ENCODE results near the gene HBM.
"Not testable (repeated sequence)": the region's sequence is repeated elsewhere in the genome, so short reads cannot be mapped to it uniquely, and the experiment has no call there.

HBM gene

GRCh38 chr16:146646-147045 lies 19.1 kb upstream of the HBM start:
- no peak for DNase-seq (ENCODE audit: low read depth)

- DNase-seq (ENCODE audit: low read depth): no peak
Measured at GRCh38 chr16:149024-149660, 16.6 kb upstream of the HBM start.

DNA sequence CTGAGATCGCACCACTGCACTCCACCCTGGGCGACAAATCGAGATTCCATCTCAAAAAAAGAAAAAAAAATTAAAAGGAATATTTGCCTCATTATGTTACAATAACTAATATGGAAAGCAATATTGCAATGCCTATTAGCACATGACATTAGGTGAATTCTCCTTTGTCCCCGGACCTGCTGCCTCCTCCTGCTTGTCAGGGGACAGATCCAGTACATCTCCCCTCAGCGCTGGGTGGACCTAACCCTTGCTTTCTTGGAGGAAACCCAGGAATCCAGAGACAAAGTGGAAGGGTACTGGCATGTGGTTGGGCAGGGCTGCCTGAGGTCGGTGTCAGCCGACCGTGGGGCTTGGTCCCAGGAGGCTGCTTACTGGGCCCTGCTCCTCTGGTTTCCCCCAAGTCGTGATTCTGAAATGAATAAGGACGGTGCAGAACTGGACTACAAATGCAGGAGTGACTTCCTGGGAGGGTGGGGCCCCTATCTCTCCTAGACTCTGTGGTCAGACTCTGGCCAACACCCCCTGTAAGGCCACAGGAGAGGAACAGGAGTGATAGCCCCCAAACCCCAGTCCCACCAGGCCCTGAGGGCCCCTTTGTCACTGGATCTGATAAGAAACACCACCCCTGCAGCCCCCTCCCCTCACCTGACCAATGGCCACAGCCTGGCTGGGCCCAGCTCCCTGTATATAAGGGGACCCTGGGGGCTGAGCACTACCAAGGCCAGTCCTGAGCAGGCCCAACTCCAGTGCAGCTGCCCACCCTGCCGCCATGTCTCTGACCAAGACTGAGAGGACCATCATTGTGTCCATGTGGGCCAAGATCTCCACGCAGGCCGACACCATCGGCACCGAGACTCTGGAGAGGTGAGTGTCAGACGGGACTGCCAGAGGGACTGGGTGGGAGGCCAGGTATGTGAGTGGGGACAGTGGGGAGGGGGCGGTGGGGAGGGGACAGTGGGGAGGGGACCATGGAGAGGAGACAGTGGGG lies 13.3 kb upstream of the HBM start, which contains the start of gene HBZ:
TSS of gene HBZ (plus strand) at position 504 of the 988 bp plus-strand sequence. CDS start at position 770, 266 bp downstream.
- no peak for DNase-seq (ENCODE audit: low read depth)

DNA sequence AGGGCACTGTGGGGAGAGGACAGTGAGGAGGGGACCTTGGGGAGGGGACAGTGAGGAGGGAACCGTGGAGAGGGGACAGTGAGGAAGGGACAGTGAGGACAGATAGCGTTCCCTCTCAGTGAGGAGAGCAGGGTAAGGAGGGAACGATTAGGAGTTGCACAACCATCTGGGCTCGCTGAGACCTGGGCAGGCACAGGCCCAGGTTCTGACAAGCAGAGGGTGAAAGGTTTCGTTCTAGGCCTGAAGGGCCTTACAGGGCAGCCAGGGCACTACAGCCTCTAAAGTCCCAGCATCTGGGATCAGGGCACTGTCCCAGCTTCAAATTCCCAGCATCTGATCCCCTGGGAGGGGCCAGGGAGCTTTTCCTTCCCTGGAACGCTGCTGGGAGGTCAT lies 12.7 kb upstream of the HBM start:
- not testable (repeated sequence) for DNase-seq (ENCODE audit: low read depth)

DNA sequence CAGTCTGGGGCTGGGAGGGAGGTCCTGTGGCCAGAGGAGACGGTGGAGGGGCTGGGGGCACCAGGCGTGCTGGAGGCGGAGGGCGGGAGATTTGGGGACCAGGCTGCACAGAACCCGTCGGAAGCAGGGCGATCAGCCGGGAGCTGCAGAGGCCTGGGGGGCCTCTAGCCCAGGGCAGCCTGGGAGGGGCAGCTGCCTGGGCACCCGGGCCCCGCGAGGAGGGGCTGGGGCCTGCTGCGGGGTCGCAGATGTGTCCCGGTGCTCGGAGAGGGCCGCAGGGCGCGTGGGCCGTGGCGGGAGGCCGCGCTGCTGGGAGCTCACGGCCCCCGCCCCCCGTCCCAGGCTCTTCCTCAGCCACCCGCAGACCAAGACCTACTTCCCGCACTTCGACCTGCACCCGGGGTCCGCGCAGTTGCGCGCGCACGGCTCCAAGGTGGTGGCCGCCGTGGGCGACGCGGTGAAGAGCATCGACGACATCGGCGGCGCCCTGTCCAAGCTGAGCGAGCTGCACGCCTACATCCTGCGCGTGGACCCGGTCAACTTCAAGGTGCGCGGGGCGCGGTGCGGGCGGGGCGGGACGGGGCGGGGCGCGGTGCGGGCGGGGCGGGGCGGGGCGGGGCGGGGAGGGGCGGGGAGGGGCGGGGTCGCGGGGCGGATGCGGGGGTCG lies 12.1 kb upstream of the HBM start:
- not testable (repeated sequence) for DNase-seq (ENCODE audit: low read depth)

GRCh38 chr16:154217-155030 lies 11.4 kb upstream of the HBM start:
- DNase-seq (ENCODE audit: low read depth): no peak

DNA sequence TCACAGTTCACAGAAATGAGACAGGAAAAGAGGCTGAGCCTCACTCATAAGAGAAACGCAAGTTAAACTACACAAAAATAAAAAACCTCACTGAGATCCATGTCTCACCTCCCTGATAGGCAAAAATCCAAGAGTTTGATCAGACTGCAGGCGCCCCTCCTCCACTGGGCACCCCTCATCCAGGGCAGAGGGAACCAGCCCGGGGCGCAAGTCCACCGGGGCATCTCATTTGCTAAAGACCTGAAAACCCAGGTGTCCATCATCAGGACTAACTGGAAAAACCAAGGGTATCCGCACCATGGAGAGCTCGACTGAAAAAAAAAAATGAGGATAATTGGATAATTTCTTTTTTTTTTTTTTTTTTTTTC lies 10.8 kb upstream of the HBM start:
- no peak for DNase-seq (ENCODE audit: low read depth)

DNA sequence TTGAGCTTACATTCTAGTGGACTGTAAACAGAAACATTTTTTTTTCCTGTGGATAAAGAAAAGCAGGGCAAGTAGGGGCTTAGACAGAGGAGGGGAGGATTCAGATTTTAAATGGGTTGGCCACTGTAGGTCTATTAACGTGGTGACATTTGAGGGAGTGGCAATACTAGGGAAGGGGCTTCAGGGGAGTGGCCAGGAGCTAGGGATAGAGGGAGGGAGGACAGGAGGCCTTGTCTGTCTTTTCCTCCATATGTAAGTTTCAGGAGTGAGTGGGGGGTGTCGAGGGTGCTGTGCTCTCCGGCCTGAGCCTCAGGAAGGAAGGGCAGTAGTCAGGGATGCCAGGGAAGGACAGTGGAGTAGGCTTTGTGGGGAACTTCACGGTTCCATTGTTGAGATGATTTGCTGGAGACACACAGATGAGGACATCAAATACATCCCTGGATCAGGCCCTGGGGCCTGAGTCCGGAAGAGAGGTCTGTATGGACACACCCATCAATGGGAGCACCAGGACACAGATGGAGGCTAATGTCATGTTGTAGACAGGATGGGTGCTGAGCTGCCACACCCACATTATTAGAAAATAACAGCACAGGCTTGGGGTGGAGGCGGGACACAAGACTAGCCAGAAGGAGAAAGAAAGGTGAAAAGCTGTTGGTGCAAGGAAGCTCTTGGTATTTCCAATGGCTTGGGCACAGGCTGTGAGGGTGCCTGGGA lies 6.5 kb upstream of the HBM start:
- DNase-seq (ENCODE audit: low read depth): no peak

- DNase-seq (ENCODE audit: low read depth): not testable (repeated sequence)
Measured at GRCh38 chr16:160242-160641, 5.5 kb upstream of the HBM start.

DNA sequence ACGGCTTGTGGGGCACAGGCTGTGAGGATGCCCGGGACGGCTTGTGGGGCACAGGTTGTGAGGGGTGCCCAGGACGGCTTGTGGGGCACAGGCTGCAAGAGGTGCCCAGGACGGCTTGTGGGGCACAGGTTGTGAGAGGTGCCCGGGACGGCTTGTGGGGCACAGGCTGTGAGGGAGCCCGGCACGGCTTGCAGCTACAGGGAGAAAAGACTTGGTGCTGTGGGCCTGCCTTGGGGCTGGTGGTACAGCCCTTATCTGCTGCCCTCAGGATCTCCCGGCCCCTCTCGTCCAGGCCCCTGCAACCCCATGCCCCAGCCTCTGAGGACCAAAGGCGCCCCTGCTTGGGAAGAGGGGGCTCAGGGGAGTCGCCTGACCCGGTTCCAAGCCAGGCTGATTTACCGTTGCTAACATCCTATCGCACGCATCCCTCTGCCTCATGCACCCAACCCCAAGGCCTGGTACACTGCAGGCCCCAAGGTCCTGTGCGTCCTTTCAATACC lies 5.0 kb upstream of the HBM start:
- DNase-seq (ENCODE audit: low read depth): no peak

GRCh38 chr16:162271-162991 lies 3.3 kb upstream of the HBM start:
- DNase-seq (ENCODE audit: low read depth): no peak

DNA sequence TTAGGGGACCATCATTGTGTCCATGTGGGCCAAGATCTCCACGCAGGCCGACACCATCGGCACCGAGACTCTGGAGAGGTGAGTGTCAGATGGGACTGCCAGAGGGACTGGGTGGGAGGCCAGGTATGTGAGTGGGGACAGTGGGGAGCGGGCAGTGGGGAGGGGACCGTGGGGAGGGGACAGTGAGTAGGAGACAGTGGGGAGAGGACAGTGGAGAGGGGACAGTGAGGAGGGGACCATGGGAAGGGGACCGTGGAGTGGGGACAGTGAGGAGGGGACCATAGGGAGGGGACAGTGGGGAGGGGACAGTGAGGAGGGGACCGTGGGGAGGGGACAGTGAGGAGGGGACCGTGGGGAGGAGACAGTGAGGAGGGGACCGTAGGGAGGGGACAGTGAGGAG lies 2.6 kb upstream of the HBM start:
- not testable (repeated sequence) for DNase-seq (ENCODE audit: low read depth)

- DNase-seq (ENCODE audit: low read depth): not testable (repeated sequence)
Measured at GRCh38 chr16:163696-164095, 2.1 kb upstream of the HBM start.

DNA sequence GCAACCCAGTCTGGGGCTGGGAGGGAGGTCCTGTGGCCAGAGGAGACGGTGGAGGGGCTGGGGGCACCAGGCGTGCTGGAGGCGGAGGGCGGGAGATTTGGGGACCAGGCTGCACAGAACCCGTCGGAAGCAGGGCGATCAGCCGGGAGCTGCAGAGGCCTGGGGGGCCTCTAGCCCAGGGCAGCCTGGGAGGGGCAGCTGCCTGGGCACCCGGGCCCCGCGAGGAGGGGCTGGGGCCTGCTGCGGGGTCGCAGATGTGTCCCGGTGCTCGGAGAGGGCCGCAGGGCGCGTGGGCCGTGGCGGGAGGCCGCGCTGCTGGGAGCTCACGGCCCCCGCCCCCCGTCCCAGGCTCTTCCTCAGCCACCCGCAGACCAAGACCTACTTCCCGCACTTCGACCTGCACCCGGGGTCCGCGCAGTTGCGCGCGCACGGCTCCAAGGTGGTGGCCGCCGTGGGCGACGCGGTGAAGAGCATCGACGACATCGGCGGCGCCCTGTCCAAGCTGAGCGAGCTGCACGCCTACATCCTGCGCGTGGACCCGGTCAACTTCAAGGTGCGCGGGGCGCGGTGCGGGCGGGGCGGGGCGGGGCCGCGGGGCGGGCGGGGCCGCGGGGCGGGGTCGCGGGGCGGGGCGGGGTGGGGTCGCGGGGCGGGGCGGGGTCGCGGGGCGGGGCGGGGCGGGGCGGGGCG lies 1.5 kb upstream of the HBM start:
- DNase-seq (ENCODE audit: low read depth): not testable (repeated sequence)

DNA sequence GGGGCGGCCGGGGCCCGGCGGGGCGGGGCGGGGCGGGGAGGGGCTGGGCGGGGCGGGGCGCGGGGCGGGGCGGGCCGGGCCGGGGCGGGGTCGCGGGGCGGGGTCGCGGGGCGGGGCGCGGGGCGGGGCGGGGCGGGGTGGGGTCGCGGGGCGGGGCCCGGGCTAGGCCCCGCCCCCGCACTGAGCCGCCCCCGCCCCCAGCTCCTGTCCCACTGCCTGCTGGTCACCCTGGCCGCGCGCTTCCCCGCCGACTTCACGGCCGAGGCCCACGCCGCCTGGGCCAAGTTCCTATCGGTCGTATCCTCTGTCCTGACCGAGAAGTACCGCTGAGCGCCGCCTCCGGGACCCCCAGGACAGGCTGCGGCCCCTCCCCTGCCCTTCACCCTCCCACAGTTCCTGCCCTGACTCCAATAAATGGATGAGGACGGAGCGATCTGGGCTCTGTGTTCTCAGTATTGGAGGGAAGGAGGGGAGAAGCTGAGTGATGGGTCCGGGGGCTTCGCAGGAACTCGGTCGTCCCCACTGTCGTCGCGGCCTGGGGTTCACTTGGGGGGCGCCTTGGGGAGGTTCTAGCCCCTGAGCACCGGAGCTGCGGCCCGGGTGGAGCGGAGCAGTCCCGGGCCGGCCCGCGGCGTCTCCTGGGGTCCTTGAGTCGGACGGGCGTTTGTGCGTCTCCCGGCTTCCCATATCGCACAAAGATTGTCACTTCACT lies 795 bp upstream of the HBM start:
- no peak for DNase-seq (ENCODE audit: low read depth)

DNA sequence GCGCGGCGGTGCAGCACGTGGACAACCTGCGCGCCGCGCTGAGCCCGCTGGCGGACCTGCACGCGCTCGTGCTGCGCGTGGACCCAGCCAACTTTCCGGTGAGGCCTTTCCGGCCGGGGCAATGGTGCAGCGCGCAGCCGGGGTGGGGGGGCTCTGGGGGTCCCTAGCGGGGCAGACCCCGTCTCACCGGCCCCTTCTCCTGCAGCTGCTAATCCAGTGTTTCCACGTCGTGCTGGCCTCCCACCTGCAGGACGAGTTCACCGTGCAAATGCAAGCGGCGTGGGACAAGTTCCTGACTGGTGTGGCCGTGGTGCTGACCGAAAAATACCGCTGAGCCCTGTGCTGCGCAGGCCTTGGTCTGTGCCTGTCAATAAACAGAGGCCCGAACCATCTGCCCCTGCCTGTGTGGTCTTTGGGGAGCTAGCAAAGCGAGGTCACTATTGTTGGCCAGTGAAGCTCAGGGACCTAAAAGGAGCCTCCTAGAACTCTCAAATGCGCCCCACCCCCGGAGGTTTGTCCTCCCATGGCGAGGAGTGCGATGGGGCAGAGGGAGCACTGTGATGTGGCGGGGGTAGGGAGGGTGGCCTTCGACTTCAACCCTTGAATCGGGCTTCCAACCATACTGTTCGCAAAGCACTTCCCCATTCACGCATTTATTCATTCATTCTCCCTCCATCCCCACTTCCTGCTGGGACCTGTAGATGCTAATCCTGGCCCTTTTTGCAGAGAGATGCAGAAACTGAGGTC lies 770 bp downstream of the HBM start:
- no peak for DNase-seq (ENCODE audit: low read depth)

GRCh38 chr16:167122-167690 lies 1.4 kb downstream of the HBM start:
- DNase-seq (ENCODE audit: low read depth): no peak

DNA sequence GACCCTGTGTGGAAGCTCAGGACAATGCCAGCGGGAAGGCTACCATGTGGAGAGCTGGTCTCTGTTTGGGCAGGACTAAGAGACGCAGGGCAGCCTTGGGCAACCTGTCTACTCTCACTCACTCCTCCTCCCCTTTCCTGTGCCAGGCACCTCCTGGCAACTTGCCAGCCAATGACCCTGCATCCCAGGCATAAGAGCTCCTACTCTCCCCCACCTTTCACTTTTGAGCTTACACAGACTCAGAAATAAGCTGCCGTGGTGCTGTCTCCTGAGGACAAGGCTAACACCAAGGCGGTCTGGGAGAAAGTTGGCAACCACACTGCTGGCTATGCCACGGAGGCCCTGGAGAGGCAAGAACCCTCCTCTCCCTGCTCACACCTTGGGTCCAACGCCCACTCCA lies 2.6 kb downstream of the HBM start:
- no peak for DNase-seq (ENCODE audit: low read depth)

All from fibroblast of gingiva (primary cell).